GM23248 (cell line): ENCODE measurements around the gene DCAF6.

Experiments used
- EZH2 ChIP-seq: fragments of 200-600 bp; sonication (generic); IDR thresholded peaks from 2 replicates; pipeline ENCODE4 v1.6.1; 2018; ENCODE audit warnings: antibody characterized with exemption, mild to moderate bottlenecking; ENCODE audit not compliant: insufficient read depth, poor library complexity, severe bottlenecking
- EZH2phosphoT487 ChIP-seq: fragments of 200-600 bp; sonication (generic); IDR thresholded peaks from 2 replicates; pipeline ENCODE4 v1.6.1; 2018; ENCODE audit warnings: antibody characterized with exemption, moderate library complexity, mild to moderate bottlenecking, low read depth; ENCODE audit not compliant: insufficient read depth

- TF ChIP-seq EZH2phosphoT487 = no peak
- no peak for TF ChIP-seq EZH2
Measured at GRCh38 chr1:168082008-168082876, 145.8 kb downstream of the DCAF6 start.
